Measurements from ENCODE around the gene EDN1.

- TF ChIP-seq CTCF (IDR thresholded peaks at IDR 0.05; ENCODE audit: insufficient read depth, low read length) = no peak
- TF ChIP-seq, protein P1, sequence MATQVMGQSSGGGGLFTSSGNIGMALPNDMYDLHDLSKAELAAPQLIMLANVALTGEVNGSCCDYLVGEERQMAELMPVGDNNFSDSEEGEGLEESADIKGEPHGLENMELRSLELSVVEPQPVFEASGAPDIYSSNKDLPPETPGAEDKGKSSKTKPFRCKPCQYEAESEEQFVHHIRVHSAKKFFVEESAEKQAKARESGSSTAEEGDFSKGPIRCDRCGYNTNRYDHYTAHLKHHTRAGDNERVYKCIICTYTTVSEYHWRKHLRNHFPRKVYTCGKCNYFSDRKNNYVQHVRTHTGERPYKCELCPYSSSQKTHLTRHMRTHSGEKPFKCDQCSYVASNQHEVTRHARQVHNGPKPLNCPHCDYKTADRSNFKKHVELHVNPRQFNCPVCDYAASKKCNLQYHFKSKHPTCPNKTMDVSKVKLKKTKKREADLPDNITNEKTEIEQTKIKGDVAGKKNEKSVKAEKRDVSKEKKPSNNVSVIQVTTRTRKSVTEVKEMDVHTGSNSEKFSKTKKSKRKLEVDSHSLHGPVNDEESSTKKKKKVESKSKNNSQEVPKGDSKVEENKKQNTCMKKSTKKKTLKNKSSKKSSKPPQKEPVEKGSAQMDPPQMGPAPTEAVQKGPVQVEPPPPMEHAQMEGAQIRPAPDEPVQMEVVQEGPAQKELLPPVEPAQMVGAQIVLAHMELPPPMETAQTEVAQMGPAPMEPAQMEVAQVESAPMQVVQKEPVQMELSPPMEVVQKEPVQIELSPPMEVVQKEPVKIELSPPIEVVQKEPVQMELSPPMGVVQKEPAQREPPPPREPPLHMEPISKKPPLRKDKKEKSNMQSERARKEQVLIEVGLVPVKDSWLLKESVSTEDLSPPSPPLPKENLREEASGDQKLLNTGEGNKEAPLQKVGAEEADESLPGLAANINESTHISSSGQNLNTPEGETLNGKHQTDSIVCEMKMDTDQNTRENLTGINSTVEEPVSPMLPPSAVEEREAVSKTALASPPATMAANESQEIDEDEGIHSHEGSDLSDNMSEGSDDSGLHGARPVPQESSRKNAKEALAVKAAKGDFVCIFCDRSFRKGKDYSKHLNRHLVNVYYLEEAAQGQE (IDR thresholded peaks at IDR 0.05; ENCODE audit: insufficient replicate concordance, low read depth) = no peak
These were observed 12.8 kb upstream of the EDN1 start for GRCh38 chr6:12277386-12277785.

Data from HL-60 (cell line).